Measurements from ENCODE around the gene BCAR1.

BCAR1 gene

GRCh38 chr16:75198135-75198600 lies 53.3 kb downstream of the BCAR1 start:
- DNase-seq, result no peak

GRCh38 chr16:75197522-75198134 lies 53.8 kb downstream of the BCAR1 start:
- no peak for DNase-seq

- DNase-seq, result no peak
These were observed 54.6 kb downstream of the BCAR1 start for GRCh38 chr16:75196836-75197235.

- no peak for DNase-seq
These were observed 55.3 kb downstream of the BCAR1 start for GRCh38 chr16:75195811-75196790.

GRCh38 chr16:75193730-75194444 lies 57.5 kb downstream of the BCAR1 start:
- DNase-seq, result no peak

- no peak for DNase-seq
These were observed 58.2 kb downstream of the BCAR1 start for GRCh38 chr16:75193265-75193650.

- DNase-seq, result no peak
These were observed 58.7 kb downstream of the BCAR1 start for GRCh38 chr16:75192606-75193264.

- no peak for DNase-seq
These were observed 61.7 kb downstream of the BCAR1 start for GRCh38 chr16:75189638-75190245.

- DNase-seq, result no peak
These were observed 62.5 kb downstream of the BCAR1 start for GRCh38 chr16:75188832-75189477.

- no peak for DNase-seq
These were observed 69.8 kb downstream of the BCAR1 start for GRCh38 chr16:75181630-75182029.

GRCh38 chr16:75179208-75179607 lies 72.2 kb downstream of the BCAR1 start:
- DNase-seq, result no peak
